Measurements from ENCODE around the gene CMC2.

The CMC2 gene

GRCh38 chr16:80993834-80994233 lies 12.9 kb downstream of the CMC2 start:
- no peak for DNase-seq (ENCODE audit: insufficient read length, low spot score)
- TF ChIP-seq SPI1 (IDR thresholded peaks at IDR 0.05; ENCODE audit: low read depth, low read length) (no peak), POLR2A (IDR thresholded peaks at IDR 0.05; ENCODE audit: low read depth, low read length) (no peak), POLR2AphosphoS5 (IDR thresholded peaks at IDR 0.05; ENCODE audit: low read depth, low read length) (no peak), TAF1 (IDR thresholded peaks at IDR 0.05; ENCODE audit: low read depth, low read length) (no peak), POU2F2 (IDR thresholded peaks at IDR 0.05; ENCODE audit: low read depth, low read length) (no peak), PAX5 (IDR thresholded peaks at IDR 0.05; ENCODE audit: insufficient read depth, low read length, severe bottlenecking) (no peak)
- FAIRE-seq: no peak

- TF ChIP-seq PAX5 (IDR thresholded peaks at IDR 0.05; ENCODE audit: insufficient read depth, low read length, severe bottlenecking) (no peak), POU2F2 (IDR thresholded peaks at IDR 0.05; ENCODE audit: low read depth, low read length) (no peak), SPI1 (IDR thresholded peaks at IDR 0.05; ENCODE audit: low read depth, low read length) (no peak), POLR2A (IDR thresholded peaks at IDR 0.05; ENCODE audit: low read depth, low read length) (no peak), POLR2AphosphoS5 (IDR thresholded peaks at IDR 0.05; ENCODE audit: low read depth, low read length) (no peak), TAF1 (IDR thresholded peaks at IDR 0.05; ENCODE audit: low read depth, low read length) (no peak)
- FAIRE-seq: no peak
- no peak for DNase-seq (ENCODE audit: insufficient read length, low spot score)
These were observed 13.4 kb downstream of the CMC2 start for GRCh38 chr16:80993307-80993706.

- TF ChIP-seq TAF1 (IDR thresholded peaks at IDR 0.05; ENCODE audit: low read depth, low read length): no peak
- TF ChIP-seq PAX5 (IDR thresholded peaks at IDR 0.05; ENCODE audit: insufficient read depth, low read length, severe bottlenecking): no peak
- no peak for TF ChIP-seq POLR2A (IDR thresholded peaks at IDR 0.05; ENCODE audit: low read depth, low read length)
- no peak for TF ChIP-seq POU2F2 (IDR thresholded peaks at IDR 0.05; ENCODE audit: low read depth, low read length)
- no peak for TF ChIP-seq SPI1 (IDR thresholded peaks at IDR 0.05; ENCODE audit: low read depth, low read length)
- TF ChIP-seq POLR2AphosphoS5 (IDR thresholded peaks at IDR 0.05; ENCODE audit: low read depth, low read length): no peak
- FAIRE-seq (no peak), DNase-seq (ENCODE audit: insufficient read length, low spot score) (no peak)
These were observed 13.9 kb downstream of the CMC2 start for GRCh38 chr16:80992676-80993293.

GRCh38 chr16:80991792-80992430 lies 14.8 kb downstream of the CMC2 start:
- DNase-seq (ENCODE audit: insufficient read length, low spot score) (no peak), FAIRE-seq (no peak)
- no peak for TF ChIP-seq POU2F2 (IDR thresholded peaks at IDR 0.05; ENCODE audit: low read depth, low read length)
- no peak for TF ChIP-seq POLR2AphosphoS5 (IDR thresholded peaks at IDR 0.05; ENCODE audit: low read depth, low read length)
- TF ChIP-seq POLR2A (IDR thresholded peaks at IDR 0.05; ENCODE audit: low read depth, low read length): no peak

GRCh38 chr16:80990978-80991377 lies 15.7 kb downstream of the CMC2 start:
- no peak for DNase-seq (ENCODE audit: insufficient read length, low spot score)
- no peak for TF ChIP-seq POLR2AphosphoS5 (IDR thresholded peaks at IDR 0.05; ENCODE audit: low read depth, low read length)
- no peak for TF ChIP-seq TAF1 (IDR thresholded peaks at IDR 0.05; ENCODE audit: low read depth, low read length)
- no peak for TF ChIP-seq PAX5 (IDR thresholded peaks at IDR 0.05; ENCODE audit: insufficient read depth, low read length, severe bottlenecking)
- TF ChIP-seq POLR2A (IDR thresholded peaks at IDR 0.05; ENCODE audit: low read depth, low read length): no peak
- no peak for TF ChIP-seq POU2F2 (IDR thresholded peaks at IDR 0.05; ENCODE audit: low read depth, low read length)
- no peak for TF ChIP-seq SPI1 (IDR thresholded peaks at IDR 0.05; ENCODE audit: low read depth, low read length)
- no peak for FAIRE-seq

- FAIRE-seq (no peak), DNase-seq (ENCODE audit: insufficient read length, low spot score) (no peak)
- no peak for TF ChIP-seq POLR2AphosphoS5 (IDR thresholded peaks at IDR 0.05; ENCODE audit: low read depth, low read length)
- no peak for TF ChIP-seq TAF1 (IDR thresholded peaks at IDR 0.05; ENCODE audit: low read depth, low read length)
- no peak for TF ChIP-seq POU2F2 (IDR thresholded peaks at IDR 0.05; ENCODE audit: low read depth, low read length)
- no peak for TF ChIP-seq PAX5 (IDR thresholded peaks at IDR 0.05; ENCODE audit: insufficient read depth, low read length, severe bottlenecking)
- TF ChIP-seq SPI1 (IDR thresholded peaks at IDR 0.05; ENCODE audit: low read depth, low read length): no peak
- TF ChIP-seq POLR2A (IDR thresholded peaks at IDR 0.05; ENCODE audit: low read depth, low read length): no peak
These were observed 16.1 kb downstream of the CMC2 start for GRCh38 chr16:80990577-80990976.

GRCh38 chr16:80989801-80990200 lies 16.9 kb downstream of the CMC2 start:
- no peak for FAIRE-seq
- DNase-seq (ENCODE audit: insufficient read length, low spot score): no peak
- TF ChIP-seq TAF1 (IDR thresholded peaks at IDR 0.05; ENCODE audit: low read depth, low read length) (no peak), PAX5 (IDR thresholded peaks at IDR 0.05; ENCODE audit: insufficient read depth, low read length, severe bottlenecking) (no peak), SPI1 (IDR thresholded peaks at IDR 0.05; ENCODE audit: low read depth, low read length) (no peak), POLR2A (IDR thresholded peaks at IDR 0.05; ENCODE audit: low read depth, low read length) (no peak), POLR2AphosphoS5 (IDR thresholded peaks at IDR 0.05; ENCODE audit: low read depth, low read length) (no peak), POU2F2 (IDR thresholded peaks at IDR 0.05; ENCODE audit: low read depth, low read length) (no peak)

- TF ChIP-seq TAF1 (IDR thresholded peaks at IDR 0.05; ENCODE audit: low read depth, low read length): no peak
- TF ChIP-seq SPI1 (IDR thresholded peaks at IDR 0.05; ENCODE audit: low read depth, low read length): no peak
- TF ChIP-seq POLR2A (IDR thresholded peaks at IDR 0.05; ENCODE audit: low read depth, low read length): no peak
- no peak for TF ChIP-seq POLR2AphosphoS5 (IDR thresholded peaks at IDR 0.05; ENCODE audit: low read depth, low read length)
- TF ChIP-seq POU2F2 (IDR thresholded peaks at IDR 0.05; ENCODE audit: low read depth, low read length): no peak
- no peak for TF ChIP-seq PAX5 (IDR thresholded peaks at IDR 0.05; ENCODE audit: insufficient read depth, low read length, severe bottlenecking)
- DNase-seq (ENCODE audit: insufficient read length, low spot score) (no peak), FAIRE-seq (no peak)
These were observed 17.9 kb downstream of the CMC2 start for GRCh38 chr16:80988756-80989155.

GRCh38 chr16:80986557-80986956 lies 20.1 kb downstream of the CMC2 start:
- FAIRE-seq (no peak), DNase-seq (ENCODE audit: insufficient read length, low spot score) (no peak)
- TF ChIP-seq PAX5 (IDR thresholded peaks at IDR 0.05; ENCODE audit: insufficient read depth, low read length, severe bottlenecking): no peak
- no peak for TF ChIP-seq SPI1 (IDR thresholded peaks at IDR 0.05; ENCODE audit: low read depth, low read length)

- TF ChIP-seq POLR2A (IDR thresholded peaks at IDR 0.05; ENCODE audit: low read depth, low read length): no peak
- TF ChIP-seq PAX5 (IDR thresholded peaks at IDR 0.05; ENCODE audit: insufficient read depth, low read length, severe bottlenecking): no peak
- no peak for TF ChIP-seq POLR2AphosphoS5 (IDR thresholded peaks at IDR 0.05; ENCODE audit: low read depth, low read length)
- no peak for TF ChIP-seq SPI1 (IDR thresholded peaks at IDR 0.05; ENCODE audit: low read depth, low read length)
- TF ChIP-seq POU2F2 (IDR thresholded peaks at IDR 0.05; ENCODE audit: low read depth, low read length): no peak
- TF ChIP-seq TAF1 (IDR thresholded peaks at IDR 0.05; ENCODE audit: low read depth, low read length): no peak
- no peak for DNase-seq (ENCODE audit: insufficient read length, low spot score)
- FAIRE-seq: no peak
These were observed 21.1 kb downstream of the CMC2 start for GRCh38 chr16:80985611-80986010.

All from GM12891 (cell line).